CD4-positive, alpha-beta memory T cell (primary cell): ENCODE data around the gene SEMA4C. TPM values are rescaled to one million over a fixed set of nuclear protein-coding genes. Genes with fewer than 3 reads are reported as not detected.
"Not testable (repeated sequence)": the region's sequence is repeated elsewhere in the genome, so short reads cannot be mapped to it uniquely, and the experiment has no call there.

Experiments used
- CTCF ChIA-PET: fragments of 350-600 bp; sonication (Branson Sonifier 250); formaldehyde crosslinking; loops from one replicate; lab custom pipeline; 2021; ENCODE audit warnings: inconsistent platforms; ENCODE audit not compliant: partially characterized antibody; lab: Charles Lee
- POLR2A ChIA-PET: fragments of 350-600 bp; sonication (Branson Sonifier 250); formaldehyde crosslinking; loops from one replicate; lab custom pipeline; 2021; ENCODE audit not compliant: partially characterized antibody; lab: Charles Lee
- DNase-seq, 5 donors: peaks; one replicate each; pipeline versions ENCODE4 v3.0.0 to v3.0.0-alpha.2; 2020 to 2022; ENCODE audit warnings: mixed read lengths in 1 of 5
- H3K27ac ChIP-seq: one replicate; pipeline ENCODE4 v1.7.0; 2013; ENCODE audit warnings: low read depth, low read length
- H3K27me3 ChIP-seq: 2 replicates; pipeline ENCODE4 v1.7.0; 2013; ENCODE audit warnings: mild to moderate bottlenecking, low read length, moderate library complexity; ENCODE audit not compliant: insufficient read depth
- H3K36me3 ChIP-seq: 2 replicates; pipeline ENCODE4 v1.7.0; 2013; ENCODE audit warnings: mild to moderate bottlenecking, low read length, moderate library complexity; ENCODE audit not compliant: insufficient read depth
- H3K4me1 ChIP-seq: 2 replicates; pipeline ENCODE4 v1.7.0; 2013; ENCODE audit warnings: mild to moderate bottlenecking, low read length, moderate library complexity; ENCODE audit not compliant: insufficient read depth
- H3K4me3 ChIP-seq, 2 donors: one replicate each; pipeline ENCODE4 v1.7.0; 2013; ENCODE audit warnings: low read length in 2 of 2, mild to moderate bottlenecking in 1 of 2
- H3K9me3 ChIP-seq, 2 donors: one replicate each; pipeline ENCODE4 v1.7.0; 2013; ENCODE audit warnings: low read length in 2 of 2, control low read depth in 1 of 2; ENCODE audit not compliant: control insufficient read depth in 1 of 2
- H3K27ac Mint-ChIP-seq, 7 donors: one replicate each; pipeline ENCODE4 v1.8.0; 2020 to 2021; ENCODE audit warnings: mixed read lengths in 7 of 7, mild to moderate bottlenecking in 6 of 7, inconsistent platforms in 3 of 7, moderate library complexity in 3 of 7
- H3K27me3 Mint-ChIP-seq, 2 donors: one replicate each; pipeline ENCODE4 v1.8.0; 2020 to 2021; ENCODE audit warnings: mixed read lengths in 2 of 2
- H3K36me3 Mint-ChIP-seq, 2 donors: one replicate each; pipeline ENCODE4 v1.8.0; 2020 to 2021; ENCODE audit warnings: mixed read lengths in 2 of 2, inconsistent platforms in 1 of 2, mild to moderate bottlenecking in 1 of 2
- H3K4me1 Mint-ChIP-seq, 4 donors: one replicate each; pipeline ENCODE4 v1.8.0; 2020 to 2021; ENCODE audit warnings: mixed read lengths in 4 of 4, mild to moderate bottlenecking in 1 of 4
- H3K4me3 Mint-ChIP-seq, 8 donors: one replicate each; pipeline ENCODE4 v1.8.0; 2020 to 2021; ENCODE audit warnings: mixed read lengths in 8 of 8, mild to moderate bottlenecking in 7 of 8, moderate library complexity in 6 of 8, inconsistent platforms in 3 of 8
- H3K9me3 Mint-ChIP-seq, 8 donors: one replicate each; pipeline ENCODE4 v1.8.0; 2020 to 2021; ENCODE audit warnings: mixed read lengths in 8 of 8, mild to moderate bottlenecking in 5 of 8, inconsistent platforms in 3 of 8, moderate library complexity in 1 of 8
- intact Hi-C: fragments of 100-400 bp; cut with micrococcal nuclease; formaldehyde crosslinking; loops from one replicate; pipeline ENCODE4 v1.15.1; 2023
- polyA plus RNA-seq, 2 donors: library from polyadenylated mRNA; unstranded; fragments of 300-500 nt; fragmentation: Illumina TruSeq; gene quantifications; one replicate each; pipeline ENCODE4 v1.2.3, GENCODE V29; 2021
- total RNA-seq, 2 experiments: library from RNA; stranded (reverse); gene quantifications; one replicate each; pipeline ENCODE4 v1.2.3, GENCODE V29; 2021

Gene SEMA4C
- total and polyA plus RNA-seq, 4 experiments from 2014 or later: 2.3 to 77.0 (median 40.4) TPM

- peaks cover 22 to 59% (median 36%) of the 10 kb centered on the region in 4 donors for H3K4me1 Mint-ChIP-seq
- Histone ChIP-seq H3K36me3 (peaks cover 58% of the 10 kb centered on the region), H3K4me1 (peaks cover 42% of the 10 kb centered on the region)
- intact Hi-C loops, H3K27me3 ChIP-seq, H3K27me3 Mint-ChIP-seq, H3K27ac ChIP-seq, DNase-seq, H3K4me3 ChIP-seq, H3K9me3 ChIP-seq, H3K9me3 Mint-ChIP-seq: not testable (repeated sequence)
- POLR2A ChIA-PET: interaction anchor here (1.2 to 10.0 kb wide), 2 partner anchors 49 to 90 kb away, joined by 3 to 194 read pairs; no protein-coding TSS in a partner anchor
- H3K27ac Mint-ChIP-seq: peak overlapping the region in 1 of 7 donors; percentile 78
- CTCF ChIA-PET: interaction anchor here (1.0 to 16.0 kb wide), 3 partner anchors 85 to 249 kb away, joined by 3 to 624 read pairs (median 8); partner anchors contain the start of gene ANKRD36
- peak overlapping the region in 1 of 8 donors; percentile 15 for H3K4me3 Mint-ChIP-seq
- peaks cover 23 to 57% of the 10 kb centered on the region in 2 donors for H3K36me3 Mint-ChIP-seq
These were observed 6.8 kb downstream of the SEMA4C start for GRCh38 chr2:96863056-96863455.

DNA sequence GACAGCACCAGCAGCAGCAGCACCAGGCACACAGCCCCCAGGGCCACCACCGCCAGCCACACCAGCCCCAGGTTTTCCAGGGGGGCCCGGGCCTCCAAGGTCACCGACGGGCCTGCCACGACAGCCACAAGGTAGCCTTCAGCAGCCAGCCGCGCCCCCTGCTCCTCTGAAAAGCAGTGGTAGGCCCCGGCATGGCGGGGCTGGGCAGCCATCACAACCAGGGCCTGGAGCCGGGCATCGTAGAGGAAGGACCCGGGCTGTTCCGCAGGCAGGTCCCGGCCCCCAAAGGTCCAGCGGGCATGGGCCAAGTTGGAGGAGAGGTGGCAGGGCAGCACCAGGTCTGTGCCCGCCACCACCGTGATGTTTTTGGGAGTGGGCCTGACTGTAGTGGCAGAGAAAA, 8.8 kb downstream of the SEMA4C start:
- H3K27ac ChIP-seq: no peak overlapping the region
- no peak overlapping the region for H3K4me3 Mint-ChIP-seq
- no peaks in the 10 kb centered on the region for H3K27me3 ChIP-seq
- H3K4me3 ChIP-seq: no peak overlapping the region
- H3K36me3 Mint-ChIP-seq: peaks cover 23 to 51% of the 10 kb centered on the region in 2 donors
- H3K36me3 ChIP-seq: peaks cover 47% of the 10 kb centered on the region
- H3K4me1 ChIP-seq: peaks cover 35% of the 10 kb centered on the region
- ChIA-PET POLR2A (interaction anchor here (1.1 to 10.0 kb wide), 5 partner anchors 8 to 102 kb away, joined by 5 to 194 read pairs (median 6); partner anchors contain the start of gene SEMA4C), CTCF (interaction anchor here (1.1 to 16.0 kb wide), 4 partner anchors 9 to 102 kb away, joined by 5 to 624 read pairs (median 38); partner anchors contain the start of gene SEMA4C)
- H3K4me1 Mint-ChIP-seq: peaks cover 21 to 61% (median 34%) of the 10 kb centered on the region in 4 donors
- intact Hi-C loops: no loop called here
- peak overlapping the region in 2 of 7 donors; percentile 44 to 78 for H3K27ac Mint-ChIP-seq
- no peak for DNase-seq
- no peaks in the 10 kb centered on the region for H3K27me3 Mint-ChIP-seq
- H3K9me3 Mint-ChIP-seq: no peaks in the 10 kb centered on the region
- no peaks in the 10 kb centered on the region for H3K9me3 ChIP-seq

DNA sequence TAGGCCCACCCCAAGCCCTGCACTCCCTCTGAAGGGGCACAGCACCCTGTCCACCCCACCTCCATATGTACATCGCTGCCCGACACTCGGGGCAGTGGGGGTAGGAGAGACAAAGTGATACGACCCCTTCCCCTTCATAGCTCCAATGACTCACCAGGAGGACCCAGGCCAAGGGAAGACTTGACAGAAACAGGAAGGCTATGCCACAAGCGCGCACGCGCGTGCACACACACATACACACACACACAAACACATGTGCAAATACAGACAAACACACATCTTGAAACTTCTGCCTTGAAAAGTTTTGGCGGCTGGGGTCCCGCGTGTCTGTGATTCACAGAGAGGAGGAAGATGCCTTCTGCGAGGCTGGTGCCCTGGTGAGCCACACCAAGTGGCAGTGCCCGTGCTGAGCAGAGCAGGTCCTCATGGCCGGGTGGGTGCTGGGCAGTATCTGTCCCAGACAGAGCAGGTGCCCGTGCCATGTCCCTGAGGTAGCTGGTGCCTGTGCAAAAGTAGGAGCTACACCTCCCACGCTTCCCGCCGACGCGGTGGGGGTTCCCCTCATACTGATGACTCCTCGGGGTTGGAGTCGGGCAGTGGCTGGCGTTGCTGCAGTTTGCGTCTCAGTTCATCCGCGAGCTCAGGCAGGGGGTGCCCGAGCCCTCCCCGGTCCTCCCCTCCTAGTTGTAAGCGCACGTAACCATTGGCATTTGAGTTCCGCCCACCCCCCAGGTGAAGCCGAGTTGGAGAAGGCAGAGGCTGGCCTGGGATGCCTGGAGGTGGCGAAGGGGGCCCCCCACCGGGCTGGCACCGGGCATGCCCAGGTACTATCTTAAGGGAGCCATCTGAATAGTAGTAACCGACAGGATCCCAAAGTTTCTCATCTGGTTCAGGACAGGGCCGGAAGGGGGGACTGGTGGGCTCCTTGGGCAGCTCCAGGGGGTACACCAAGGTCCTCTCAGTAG, 9.5 kb downstream of the SEMA4C start:
- Histone ChIP-seq H3K27me3 (no peaks in the 10 kb centered on the region), H3K9me3 (no peaks in the 10 kb centered on the region), H3K4me1 (peaks cover 38% of the 10 kb centered on the region), H3K27ac (no peak overlapping the region), H3K4me3 (no peak overlapping the region), H3K36me3 (peaks cover 40% of the 10 kb centered on the region)
- CTCF ChIA-PET: interaction anchor here (1.1 to 16.0 kb wide), 4 partner anchors 10 to 102 kb away, joined by 5 to 624 read pairs (median 38); partner anchors contain the start of gene SEMA4C
- Mint-ChIP-seq H3K36me3 (peaks cover 16 to 45% of the 10 kb centered on the region in 2 donors), H3K4me1 (peaks cover 19 to 56% (median 31%) of the 10 kb centered on the region in 4 donors), H3K4me3 (peak overlapping the region in 6 of 8 donors; percentile 1 to 58 (median 20)), H3K27ac (peak overlapping the region; percentile 53 to 87 (median 77)), H3K27me3 (no peaks in the 10 kb centered on the region), H3K9me3 (no peaks in the 10 kb centered on the region)
- intact Hi-C loops: no loop called here
- POLR2A ChIA-PET: interaction anchor here (0.5 to 10.0 kb wide), 8 partner anchors 8 to 102 kb away, joined by 3 to 194 read pairs (median 11); partner anchors contain the start of gene SEMA4C
- DNase-seq: peak in 4 of 5 donors; percentile 37 to 75 (median 46)

- no peaks in the 10 kb centered on the region for H3K27me3 ChIP-seq
- H3K4me3 ChIP-seq: no peak overlapping the region
- Mint-ChIP-seq H3K36me3 (peaks cover 16 to 43% of the 10 kb centered on the region in 2 donors), H3K27me3 (no peaks in the 10 kb centered on the region), H3K27ac (peak overlapping the region in 6 of 7 donors; percentile 74 to 86 (median 78)), H3K4me1 (peaks cover 22 to 62% (median 37%) of the 10 kb centered on the region in 4 donors), H3K4me3 (peak overlapping the region in 4 of 8 donors; percentile 48 to 89 (median 74)), H3K9me3 (no peaks in the 10 kb centered on the region)
- intact Hi-C loops: loop anchor here (5.0 kb wide), 2 partner anchors 97 to 117 kb away; partner anchors contain the start of genes CNNM4 and LMAN2L
- POLR2A ChIA-PET: interaction anchor here (1.2 to 10.0 kb wide), 6 partner anchors 10 to 102 kb away, joined by 3 to 194 read pairs (median 62); partner anchors contain the start of gene SEMA4C
- peaks cover 44% of the 10 kb centered on the region for H3K4me1 ChIP-seq
- peaks cover 33% of the 10 kb centered on the region for H3K36me3 ChIP-seq
- DNase-seq: no peak
- H3K9me3 ChIP-seq: no peaks in the 10 kb centered on the region
- H3K27ac ChIP-seq: no peak overlapping the region
- CTCF ChIA-PET: interaction anchor here (4.4 to 16.0 kb wide), 3 partner anchors 10 to 103 kb away, joined by 71 to 624 read pairs (median 113); partner anchors contain the start of gene SEMA4C
These were observed 10.2 kb downstream of the SEMA4C start for GRCh38 chr2:96859681-96860064.

- Mint-ChIP-seq H3K9me3 (no peaks in the 10 kb centered on the region), H3K36me3 (peaks cover 20 to 44% of the 10 kb centered on the region in 2 donors), H3K4me3 (peak overlapping the region; percentile 29 to 89 (median 65)), H3K4me1 (peaks cover 23 to 63% (median 37%) of the 10 kb centered on the region in 4 donors), H3K27ac (peak overlapping the region; percentile 42 to 86 (median 77)), H3K27me3 (no peaks in the 10 kb centered on the region)
- no peak overlapping the region for H3K27ac ChIP-seq
- intact Hi-C loops: loop anchor here (5.0 kb wide), 2 partner anchors 97 to 117 kb away; partner anchors contain the start of genes CNNM4 and LMAN2L
- no peak for DNase-seq
- H3K9me3 ChIP-seq: no peaks in the 10 kb centered on the region
- ChIA-PET CTCF (interaction anchor here (1.1 to 16.0 kb wide), 7 partner anchors 11 to 253 kb away, joined by 4 to 624 read pairs (median 40); partner anchors contain the start of genes ANKRD36 and SEMA4C), POLR2A (interaction anchor here (1.2 to 10.0 kb wide), 12 partner anchors 10 to 254 kb away, joined by 3 to 194 read pairs (median 24); partner anchors contain the start of genes ANKRD36 and SEMA4C)
- H3K4me1 ChIP-seq: peaks cover 44% of the 10 kb centered on the region
- H3K4me3 ChIP-seq: no peak overlapping the region
- peaks cover 29% of the 10 kb centered on the region for H3K36me3 ChIP-seq
- no peaks in the 10 kb centered on the region for H3K27me3 ChIP-seq
These were observed 10.7 kb downstream of the SEMA4C start for GRCh38 chr2:96859099-96859649.

GRCh38 chr2:96857667-96858372, 12.1 kb downstream of the SEMA4C start, which contains the start of gene ANKRD39:
Gene ANKRD39 (minus strand): TSS chr2:96858016. CDS start chr2:96857987, 29 bp downstream.
- H3K27me3 Mint-ChIP-seq: no peaks in the 10 kb centered on the region
- H3K36me3 Mint-ChIP-seq: peaks cover 22 to 46% of the 10 kb centered on the region in 2 donors
- CTCF ChIA-PET: interaction anchor here (0.6 to 16.0 kb wide), 57 partner anchors 10 to 596 kb away, joined by 3 to 624 read pairs (median 5); partner anchors contain the start of genes ANKRD36, CNNM3, LMAN2L and SEMA4C
- peaks cover 27% of the 10 kb centered on the region for H3K36me3 ChIP-seq
- peaks cover 44% of the 10 kb centered on the region for H3K4me1 ChIP-seq
- H3K9me3 Mint-ChIP-seq: no peaks in the 10 kb centered on the region
- DNase-seq: peak; percentile 97 to 99 (median 99)
- H3K4me3 Mint-ChIP-seq: peak within 1 kb of the TSS; percentile 86 to 94 (median 90)
- H3K4me3 ChIP-seq: peak within 1 kb of the TSS; percentile 20 to 70
- no peaks in the 10 kb centered on the region for H3K27me3 ChIP-seq
- peak within 1 kb of the TSS; percentile 80 to 94 (median 86) for H3K27ac Mint-ChIP-seq
- intact Hi-C loops: loop anchor here (1.0 to 5.0 kb wide), 7 partner anchors 12 to 116 kb away; partner anchors contain the start of genes CNNM3, CNNM4, LMAN2L and SEMA4C
- POLR2A ChIA-PET: interaction anchor here (0.6 to 10.0 kb wide), 43 partner anchors 10 to 1137 kb away, joined by 3 to 194 read pairs (median 7); partner anchors contain the start of genes ANKRD23, ANKRD36, ARID5A and CNNM3
- H3K9me3 ChIP-seq: no peaks in the 10 kb centered on the region
- peaks cover 22 to 61% (median 35%) of the 10 kb centered on the region in 4 donors for H3K4me1 Mint-ChIP-seq
- peak within 1 kb of the TSS; percentile 80 for H3K27ac ChIP-seq
